DMS114 treated with DMSO at 0.1 percent for 48 hours (cell line): ENCODE results near the gene EYA4.

Experiments used
- DNase-seq: peaks from one replicate; lab custom pipeline; 2025; ENCODE audit not compliant: unreplicated experiment; lab: John Stamatoyannopoulos, UW

EYA4 gene

DNA sequence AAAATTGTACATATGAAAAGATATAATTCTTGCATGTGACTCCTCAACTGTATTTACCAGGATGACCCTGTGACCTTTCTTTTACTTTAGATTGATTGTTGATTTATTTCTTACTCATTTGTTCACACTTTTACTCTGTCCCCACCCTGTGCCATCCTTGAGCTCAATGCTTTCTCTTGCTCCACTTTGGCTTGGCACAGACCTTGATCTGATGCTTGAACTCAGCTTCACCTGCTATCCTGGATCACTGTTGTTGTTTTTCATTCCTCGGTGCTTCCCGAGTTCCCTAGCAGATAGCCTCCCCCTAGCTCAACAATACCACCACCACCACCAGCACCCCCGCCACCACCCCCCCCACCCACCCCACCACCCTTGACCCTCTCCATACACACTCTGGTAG lies 102.1 kb downstream of the EYA4 start:
- DNase-seq: no peak

DNA sequence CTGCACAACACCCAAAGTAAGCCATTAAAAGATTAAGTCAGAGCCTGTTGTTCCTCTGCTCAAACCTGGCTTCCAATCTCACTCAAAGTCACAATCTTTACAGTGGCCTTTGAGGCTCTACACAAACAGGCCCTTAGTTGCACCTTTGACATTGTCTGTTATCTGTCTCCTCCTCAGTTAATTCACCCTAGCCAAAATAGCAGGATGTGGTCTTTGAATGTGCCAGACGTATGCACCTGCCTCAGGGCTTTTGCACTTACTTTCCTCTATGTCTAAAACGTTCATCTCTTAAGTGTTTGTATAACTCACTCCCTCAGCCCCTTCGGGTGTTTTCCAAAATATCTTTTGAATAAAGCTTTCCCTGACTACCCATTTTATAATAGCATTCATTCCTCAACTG lies 107.7 kb downstream of the EYA4 start:
- DNase-seq: no peak

DNA sequence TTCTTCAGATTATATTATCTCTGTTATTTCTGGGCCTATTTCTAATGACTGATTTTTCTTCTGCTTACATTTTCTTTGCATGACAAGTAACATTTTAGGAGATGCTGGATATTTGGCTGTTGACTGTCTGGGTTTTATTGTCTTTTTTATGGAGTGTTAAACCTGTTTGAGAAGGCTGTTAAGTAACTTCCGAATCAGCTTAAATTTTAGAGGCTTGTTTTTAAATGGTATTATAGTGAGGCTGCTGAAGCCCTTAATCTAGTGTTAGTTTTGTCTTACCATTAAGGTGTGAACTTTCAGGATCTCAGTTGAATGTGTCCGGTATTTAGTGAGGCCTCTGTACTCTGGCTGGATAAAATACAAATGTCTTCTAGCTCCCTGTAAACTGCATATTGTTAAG lies 109.8 kb downstream of the EYA4 start:
- no peak for DNase-seq

GRCh38 chr6:133352046-133352445 lies 110.9 kb downstream of the EYA4 start:
- DNase-seq: no peak

- DNase-seq: no peak
Observed at GRCh38 chr6:133353061-133353460, 111.9 kb downstream of the EYA4 start.

DNA sequence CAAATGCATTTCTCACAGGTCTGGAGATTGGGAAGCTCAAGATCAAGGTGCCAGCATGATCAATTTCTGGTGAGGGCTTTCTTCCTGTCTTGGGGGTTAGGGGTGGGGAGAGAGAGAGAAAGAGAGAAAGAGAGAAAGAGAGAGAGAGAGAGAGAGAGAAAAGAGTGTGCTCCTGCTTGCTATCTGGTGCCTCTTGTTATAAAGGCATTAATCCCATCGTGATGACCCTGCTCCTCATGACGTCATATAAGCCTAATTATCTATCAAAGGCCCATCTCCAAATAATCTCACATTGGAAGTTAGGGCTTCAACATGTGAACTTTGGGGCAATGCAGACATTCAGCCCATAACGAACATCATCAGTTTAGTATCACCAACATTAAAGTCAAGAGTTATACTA lies 114.8 kb downstream of the EYA4 start:
- no peak for DNase-seq

- no peak for DNase-seq
Observed at GRCh38 chr6:133358574-133359150, 117.5 kb downstream of the EYA4 start.

- DNase-seq: no peak
Observed at GRCh38 chr6:133359256-133359655, 118.1 kb downstream of the EYA4 start.

- DNase-seq: no peak
Observed at GRCh38 chr6:133359760-133360159, 118.6 kb downstream of the EYA4 start.

DNA sequence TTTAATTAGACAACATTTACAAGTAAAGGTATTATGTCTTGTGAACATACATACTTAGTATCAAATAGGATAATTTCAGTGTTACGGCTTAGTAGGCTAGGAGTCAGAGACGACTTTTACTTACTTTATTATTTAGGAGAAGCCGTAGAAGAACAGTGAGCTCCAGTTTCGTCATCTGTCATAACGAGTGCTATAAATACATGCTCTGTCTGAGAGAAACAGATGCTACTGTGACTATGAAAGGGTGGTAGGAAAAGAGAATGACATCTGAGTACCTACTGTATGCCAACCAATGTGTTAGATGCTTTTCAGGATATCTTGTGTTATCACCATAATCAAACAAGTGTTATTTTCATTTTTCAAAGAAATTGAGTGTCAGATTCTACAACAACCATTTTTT lies 119.0 kb downstream of the EYA4 start:
- DNase-seq: no peak

DNA sequence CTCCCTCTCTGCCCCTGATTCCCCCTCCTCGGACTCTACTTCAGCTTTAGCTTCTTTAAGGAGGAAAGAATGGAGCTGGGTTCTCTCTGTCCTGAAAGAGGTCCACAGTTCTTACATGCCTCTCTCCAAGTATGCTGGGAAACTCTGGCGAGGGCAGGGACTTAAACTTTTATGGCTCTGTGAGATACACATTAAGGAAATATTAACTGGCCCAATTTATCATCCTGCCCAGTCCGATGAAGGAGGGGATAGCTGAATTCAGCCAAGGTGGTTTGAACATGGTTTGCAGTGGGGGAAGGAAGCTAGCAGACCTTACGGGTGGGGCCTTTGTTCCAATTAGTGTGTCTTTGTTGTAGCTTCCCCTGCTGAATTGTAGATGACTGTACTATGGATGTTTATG lies 121.7 kb downstream of the EYA4 start:
- no peak for DNase-seq

DNA sequence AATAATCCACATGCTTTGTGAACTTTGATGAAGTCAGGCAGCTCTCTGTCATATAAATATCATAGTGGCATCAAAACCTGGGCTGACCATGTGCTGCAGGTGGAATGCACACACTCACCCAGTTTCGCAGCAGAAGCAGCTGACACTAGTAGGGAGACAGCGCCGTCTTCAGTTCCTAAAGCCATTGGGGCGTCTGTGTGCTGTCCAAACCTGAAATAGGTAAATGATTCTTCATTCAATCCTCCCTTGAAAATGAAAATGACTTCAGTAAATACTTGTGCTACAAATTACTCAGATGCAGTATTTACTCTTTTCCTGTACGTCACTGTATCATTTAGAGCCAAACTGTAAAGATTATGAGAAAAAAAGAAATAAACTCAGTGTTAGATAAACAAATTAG lies 127.5 kb downstream of the EYA4 start:
- no peak for DNase-seq

DNA sequence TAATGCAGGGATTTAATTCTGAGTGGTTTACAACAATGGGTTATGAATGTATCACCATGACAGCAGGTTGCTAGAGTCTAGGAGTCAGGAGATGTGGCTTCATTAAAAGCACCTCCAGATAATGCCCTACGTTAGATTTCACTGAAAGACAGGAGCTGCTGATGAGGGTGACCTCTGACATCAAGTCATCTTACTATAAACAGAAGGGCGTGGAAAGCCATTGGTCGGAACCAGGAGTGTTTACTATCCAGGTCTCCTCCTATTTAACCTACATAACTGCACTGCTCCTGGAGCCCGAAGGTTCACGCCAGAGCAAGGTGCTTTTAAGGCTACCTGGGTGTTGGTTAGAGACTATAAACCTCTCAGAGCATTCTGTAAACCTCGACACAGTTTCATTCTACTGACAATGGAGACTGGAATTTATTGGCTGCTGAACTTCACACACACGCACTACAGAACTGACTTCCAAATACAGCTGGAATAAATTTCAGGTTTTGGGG lies 128.7 kb downstream of the EYA4 start:
- no peak for DNase-seq

DNA sequence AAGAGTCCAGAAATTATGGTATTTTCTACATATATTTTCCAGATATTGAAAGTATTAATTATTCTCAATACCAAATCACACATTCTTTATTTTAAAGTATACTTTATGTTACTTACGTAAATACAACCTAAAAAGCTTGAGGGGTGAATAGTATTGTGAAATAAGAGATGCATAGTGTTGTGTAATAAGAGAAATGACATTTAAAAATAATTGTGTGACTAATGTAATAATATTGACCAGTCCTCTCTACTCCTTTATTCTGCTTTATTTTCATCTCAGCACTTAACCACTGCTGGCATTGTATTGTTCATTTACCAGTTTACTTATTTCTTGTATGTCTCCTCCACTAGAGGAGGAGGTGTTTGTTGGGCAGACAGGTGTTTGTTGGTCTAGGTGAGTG lies 135.6 kb downstream of the EYA4 start:
- DNase-seq: no peak

DNA sequence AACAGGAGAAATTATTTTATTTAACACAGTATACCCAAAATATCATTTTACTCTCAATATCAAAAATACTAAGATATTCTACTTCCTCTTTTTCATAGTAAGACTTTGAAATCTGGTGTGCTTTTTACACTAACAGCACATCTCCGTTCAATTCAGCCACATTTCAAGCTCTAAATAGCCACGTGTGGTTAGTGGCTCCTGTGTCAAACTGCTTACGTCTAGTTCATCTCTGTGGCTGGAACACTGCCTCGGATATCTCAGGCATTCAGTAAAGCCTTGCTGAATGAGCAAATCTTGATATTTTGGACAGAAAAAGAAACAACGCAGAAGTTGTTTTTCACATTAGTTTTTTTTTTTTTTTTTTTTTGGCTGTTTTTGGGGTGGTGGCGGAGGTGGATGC lies 136.1 kb downstream of the EYA4 start:
- DNase-seq: no peak

- no peak for DNase-seq
Observed at GRCh38 chr6:133380047-133380446, 138.9 kb downstream of the EYA4 start.

GRCh38 chr6:133380723-133381122 lies 139.6 kb downstream of the EYA4 start:
- DNase-seq: no peak

DNA sequence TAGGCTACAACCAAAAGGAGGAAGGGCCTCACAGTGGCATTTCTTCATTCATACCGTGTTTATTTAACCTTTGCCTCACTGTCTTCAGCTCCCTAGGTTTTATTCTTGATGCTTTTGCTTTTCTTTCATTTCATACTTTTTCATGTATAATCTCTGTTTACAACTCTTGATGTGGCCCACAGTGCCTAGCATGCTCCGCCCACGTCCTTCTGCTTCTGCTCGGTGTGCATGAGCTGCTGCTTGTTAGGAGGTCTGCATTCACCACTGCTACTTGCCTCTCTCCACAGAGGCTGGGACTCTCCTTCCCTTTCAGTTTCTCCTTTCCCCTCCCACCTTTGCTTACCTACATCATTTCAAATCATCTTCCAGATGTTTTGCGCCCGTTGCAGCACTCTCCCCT lies 147.6 kb downstream of the EYA4 start:
- DNase-seq: no peak

- no peak for DNase-seq
Observed at GRCh38 chr6:133390168-133390567, 149.0 kb downstream of the EYA4 start.

GRCh38 chr6:133392015-133392414 lies 150.9 kb downstream of the EYA4 start:
- no peak for DNase-seq

DNA sequence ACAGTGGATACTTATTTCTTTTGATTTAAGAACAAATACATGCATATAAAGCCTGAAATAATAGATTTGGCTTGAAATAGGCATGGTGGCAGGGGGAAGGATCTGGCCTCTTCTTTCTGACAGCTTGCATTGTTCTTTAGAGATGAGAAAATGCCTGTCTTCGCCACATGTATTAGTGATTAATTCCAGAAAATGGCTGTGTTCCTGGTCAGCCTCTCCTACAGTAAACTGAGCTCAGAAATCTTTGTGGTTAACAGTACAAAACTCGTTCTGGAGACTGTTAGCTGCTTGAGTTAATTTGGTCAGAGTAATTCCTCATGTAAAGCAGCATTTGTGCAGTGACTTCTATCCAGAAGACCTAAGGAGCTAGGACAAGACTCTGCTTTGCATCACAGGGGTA lies 151.5 kb downstream of the EYA4 start:
- DNase-seq: no peak

DNA sequence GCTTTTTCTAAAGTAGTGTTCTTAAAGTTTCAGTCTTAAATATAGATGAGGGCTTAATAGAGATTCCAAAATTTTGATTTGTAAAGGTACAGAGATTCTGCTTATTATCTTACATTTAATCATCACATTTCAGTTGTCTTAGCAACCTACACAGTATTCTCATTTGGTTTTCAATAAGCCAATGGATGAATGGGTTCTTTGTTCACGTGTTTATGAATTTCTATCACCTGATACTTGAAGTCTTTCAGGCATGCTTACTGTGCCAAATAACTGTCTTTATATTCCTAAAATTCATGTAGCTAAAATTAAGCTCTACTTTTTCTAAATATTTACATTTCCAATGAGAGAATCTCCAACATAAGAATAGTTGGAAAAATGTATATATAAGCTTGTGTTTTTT lies 152.7 kb downstream of the EYA4 start:
- no peak for DNase-seq

DNA sequence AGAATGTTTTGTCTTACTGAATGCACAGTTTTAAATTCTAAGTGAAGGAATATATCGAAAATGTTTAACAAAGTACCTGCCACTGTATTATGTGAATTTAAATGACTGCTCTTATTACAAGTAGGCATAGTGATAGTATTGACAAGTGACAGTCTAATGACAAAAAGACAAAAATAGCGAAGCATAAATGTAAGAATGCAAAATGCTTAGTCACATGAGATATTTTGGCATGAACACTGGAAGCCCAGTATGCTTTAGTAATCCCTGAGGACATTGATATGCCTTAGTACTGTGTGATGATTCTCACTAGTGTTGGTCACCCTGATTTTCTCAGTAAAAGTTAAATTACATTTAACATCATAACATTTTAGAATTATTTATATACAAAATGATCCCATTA lies 153.5 kb downstream of the EYA4 start:
- no peak for DNase-seq
